Suprapubic skin (tissue), 4 donors: ENCODE measurements around the gene RAP1GAP. TPM values are rescaled to one million over a fixed set of nuclear protein-coding genes. Genes with fewer than 3 reads are reported as not detected.

ENCODE experiments used
- DNase-seq, 2 donors: peaks; one replicate each; pipeline ENCODE4 v3.0.0-alpha.2; 2019; ENCODE audit warnings: low spot score in 2 of 2
- H3K27ac ChIP-seq: fragments of 200-600 bp; sonication (generic); one replicate; pipeline ENCODE4 v1.5.1; 2019
- H3K27me3 ChIP-seq: fragments of 200-600 bp; sonication (generic); one replicate; pipeline ENCODE4 v1.5.1; 2019
- H3K36me3 ChIP-seq: fragments of 200-600 bp; sonication (generic); one replicate; pipeline ENCODE4 v1.5.1; 2019
- H3K4me1 ChIP-seq: fragments of 200-600 bp; sonication (generic); one replicate; pipeline ENCODE4 v1.5.1; 2019
- H3K4me3 ChIP-seq: fragments of 200-600 bp; sonication (generic); one replicate; pipeline ENCODE4 v1.5.1; 2019; ENCODE audit warnings: mild to moderate bottlenecking
- H3K9me3 ChIP-seq: fragments of 200-600 bp; sonication (generic); one replicate; pipeline ENCODE4 v1.5.1; 2019
- EP300 ChIP-seq: sonication (generic); formaldehyde crosslinking; IDR thresholded peaks from one replicate; pipeline ENCODE4 v1.6.1; 2017; ENCODE audit warnings: antibody characterized with exemption
- POLR2A ChIP-seq, 2 donors: fragments of 450-650 bp; IDR thresholded peaks; one replicate each; pipeline ENCODE4 v1.6.1; 2017; ENCODE audit warnings: antibody characterized with exemption in 2 of 2, mild to moderate bottlenecking in 2 of 2, moderate library complexity in 2 of 2
- POLR2AphosphoS5 ChIP-seq, 3 donors: sonication (generic); formaldehyde crosslinking; IDR thresholded peaks; one replicate each; pipeline ENCODE4 v1.6.1; 2017; ENCODE audit warnings: antibody characterized with exemption in 3 of 3
- WGBS: methylation state at CpG from one replicate; pipeline ENCODE4 v1.1.5; 2018; 5-methylcytosine and 5-hydroxymethylcytosine counted together
- total RNA-seq, 4 donors: library from RNA; depleted of rRNA; stranded (reverse); fragments of >200 nt; gene quantifications; one replicate each; pipeline ENCODE4 v1.1.0, GENCODE V29; 2016
- TF ChIP-seq, protein P1 (sequence below), 2 donors: fragments of 200-600 bp in 1 of 2; fragments of 450-650 bp in 1 of 2; sonication (generic) in 1 of 2; IDR thresholded peaks; one replicate each; pipeline ENCODE4 v1.5.1; 2016 to 2019; ENCODE audit warnings: antibody characterized with exemption in 2 of 2, mild to moderate bottlenecking in 1 of 2, moderate library complexity in 1 of 2

The RAP1GAP gene
- total RNA-seq, 4 donors from 2014 or later: 1.5 to 4.9 (median 3.6) TPM

DNA sequence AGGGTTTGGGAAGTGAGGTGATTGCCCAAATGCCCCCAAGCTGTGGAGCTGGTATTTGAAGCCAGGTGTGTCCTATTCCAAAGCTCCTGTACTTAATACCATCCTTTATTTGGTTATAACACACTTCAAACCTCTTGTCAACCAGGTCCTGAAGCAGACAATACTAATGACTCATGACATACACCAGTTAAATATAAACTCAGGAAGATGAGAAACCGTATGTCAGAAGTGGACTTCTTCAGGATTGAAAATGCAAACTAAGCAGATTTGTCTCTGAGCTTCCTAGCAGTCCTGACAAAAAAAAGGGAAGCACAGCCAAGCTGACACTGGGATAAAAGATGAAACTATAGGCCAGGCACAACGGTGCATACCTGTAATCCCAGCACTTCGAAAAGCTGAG lies 89.4 kb downstream of the RAP1GAP start:
- Histone ChIP-seq H3K4me3 (no peak overlapping the region), H3K4me1 (peaks cover 5% of the 10 kb centered on the region), H3K27ac (no peak overlapping the region), H3K36me3 (no peaks in the 10 kb centered on the region), H3K9me3 (no peaks in the 10 kb centered on the region), H3K27me3 (peaks cover 9% of the 10 kb centered on the region)
- no peak for TF ChIP-seq POLR2AphosphoS5 (IDR thresholded peaks at IDR 0.05)
- TF ChIP-seq, protein P1, sequence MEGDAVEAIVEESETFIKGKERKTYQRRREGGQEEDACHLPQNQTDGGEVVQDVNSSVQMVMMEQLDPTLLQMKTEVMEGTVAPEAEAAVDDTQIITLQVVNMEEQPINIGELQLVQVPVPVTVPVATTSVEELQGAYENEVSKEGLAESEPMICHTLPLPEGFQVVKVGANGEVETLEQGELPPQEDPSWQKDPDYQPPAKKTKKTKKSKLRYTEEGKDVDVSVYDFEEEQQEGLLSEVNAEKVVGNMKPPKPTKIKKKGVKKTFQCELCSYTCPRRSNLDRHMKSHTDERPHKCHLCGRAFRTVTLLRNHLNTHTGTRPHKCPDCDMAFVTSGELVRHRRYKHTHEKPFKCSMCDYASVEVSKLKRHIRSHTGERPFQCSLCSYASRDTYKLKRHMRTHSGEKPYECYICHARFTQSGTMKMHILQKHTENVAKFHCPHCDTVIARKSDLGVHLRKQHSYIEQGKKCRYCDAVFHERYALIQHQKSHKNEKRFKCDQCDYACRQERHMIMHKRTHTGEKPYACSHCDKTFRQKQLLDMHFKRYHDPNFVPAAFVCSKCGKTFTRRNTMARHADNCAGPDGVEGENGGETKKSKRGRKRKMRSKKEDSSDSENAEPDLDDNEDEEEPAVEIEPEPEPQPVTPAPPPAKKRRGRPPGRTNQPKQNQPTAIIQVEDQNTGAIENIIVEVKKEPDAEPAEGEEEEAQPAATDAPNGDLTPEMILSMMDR (IDR thresholded peaks at IDR 0.05): no peak
- no peak for TF ChIP-seq POLR2A (IDR thresholded peaks at IDR 0.05)
- TF ChIP-seq EP300: no peak
- 56% methylated on average over 3 of the region's 3 CpGs for WGBS
- no peak for DNase-seq

DNA sequence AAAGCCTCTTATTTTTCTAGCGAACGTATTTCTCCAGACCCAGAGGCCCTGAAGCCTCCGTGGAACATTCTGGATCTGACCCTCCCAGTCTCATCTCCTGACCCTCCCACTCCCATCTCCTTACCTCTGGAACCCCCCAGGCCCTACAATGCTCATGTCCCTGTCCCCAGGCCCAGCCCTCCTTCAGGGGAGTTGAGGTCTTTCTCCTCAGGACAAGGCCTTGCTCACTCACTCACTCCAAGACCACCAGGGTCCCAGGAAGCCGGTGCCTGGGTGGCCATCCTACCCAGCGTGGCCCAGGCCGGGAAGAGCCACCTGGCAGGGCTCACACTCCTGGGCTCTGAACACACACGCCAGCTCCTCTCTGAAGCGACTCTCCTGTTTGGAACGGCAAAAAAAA lies 91.2 kb downstream of the RAP1GAP start:
- peaks cover 4% of the 10 kb centered on the region for H3K27me3 ChIP-seq
- no peaks in the 10 kb centered on the region for H3K36me3 ChIP-seq
- peaks cover 16% of the 10 kb centered on the region for H3K4me1 ChIP-seq
- H3K4me3 ChIP-seq: no peak overlapping the region
- H3K27ac ChIP-seq: no peak overlapping the region
- 89% methylated on average over 9 of the region's 9 CpGs for WGBS
- no peak for DNase-seq
- TF ChIP-seq, protein P1 (IDR thresholded peaks at IDR 0.05): no peak
- TF ChIP-seq EP300 (no peak), POLR2AphosphoS5 (IDR thresholded peaks at IDR 0.05) (no peak), POLR2A (IDR thresholded peaks at IDR 0.05) (no peak)
- no peaks in the 10 kb centered on the region for H3K9me3 ChIP-seq

DNA sequence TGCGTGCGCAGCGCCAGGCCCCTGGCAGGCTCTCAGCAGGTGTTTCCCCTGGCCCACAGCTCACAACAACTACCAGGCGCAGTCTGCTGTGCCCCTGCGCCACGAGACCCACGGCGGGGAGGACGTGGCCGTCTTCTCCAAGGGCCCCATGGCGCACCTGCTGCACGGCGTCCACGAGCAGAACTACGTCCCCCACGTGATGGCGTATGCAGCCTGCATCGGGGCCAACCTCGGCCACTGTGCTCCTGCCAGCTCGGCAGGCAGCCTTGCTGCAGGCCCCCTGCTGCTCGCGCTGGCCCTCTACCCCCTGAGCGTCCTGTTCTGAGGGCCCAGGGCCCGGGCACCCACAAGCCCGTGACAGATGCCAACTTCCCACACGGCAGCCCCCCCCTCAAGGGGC lies 91.8 kb downstream of the RAP1GAP start:
- WGBS: 84% methylated on average over 16 of the region's 26 CpGs
- H3K4me3 ChIP-seq: no peak overlapping the region
- DNase-seq: no peak
- peaks cover 4% of the 10 kb centered on the region for H3K27me3 ChIP-seq
- H3K4me1 ChIP-seq: peaks cover 16% of the 10 kb centered on the region
- TF ChIP-seq, protein P1 (IDR thresholded peaks at IDR 0.05): no peak
- TF ChIP-seq POLR2AphosphoS5 (IDR thresholded peaks at IDR 0.05) (no peak), POLR2A (IDR thresholded peaks at IDR 0.05) (no peak), EP300 (no peak)
- H3K27ac ChIP-seq: no peak overlapping the region
- H3K36me3 ChIP-seq: no peaks in the 10 kb centered on the region
- no peaks in the 10 kb centered on the region for H3K9me3 ChIP-seq

DNA sequence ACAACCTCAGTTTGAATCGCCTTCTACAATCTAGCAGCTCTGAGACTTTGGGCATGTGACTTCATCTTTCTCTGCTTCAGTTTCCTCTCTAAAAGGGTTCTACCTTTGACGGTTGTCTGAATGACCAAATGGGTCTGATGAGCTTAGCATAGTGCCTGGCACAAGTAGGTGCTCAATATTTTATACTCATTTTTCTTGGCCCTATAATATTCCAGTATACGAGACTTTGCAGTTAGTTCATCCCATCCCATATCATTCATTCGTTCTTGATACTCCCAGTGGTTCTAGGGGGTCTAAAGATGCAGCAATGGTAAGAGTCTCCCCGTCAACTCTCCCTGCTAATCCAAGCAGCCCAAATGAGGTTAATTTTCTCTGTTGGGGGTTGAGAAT lies 92.4 kb downstream of the RAP1GAP start:
- Histone ChIP-seq H3K27me3 (peaks cover 4% of the 10 kb centered on the region), H3K4me3 (no peak overlapping the region), H3K36me3 (no peaks in the 10 kb centered on the region), H3K9me3 (no peaks in the 10 kb centered on the region), H3K4me1 (peaks cover 16% of the 10 kb centered on the region), H3K27ac (no peak overlapping the region)
- no peak for DNase-seq
- no peak for TF ChIP-seq POLR2A (IDR thresholded peaks at IDR 0.05)
- no peak for TF ChIP-seq POLR2AphosphoS5 (IDR thresholded peaks at IDR 0.05)
- no peak for TF ChIP-seq EP300
- WGBS: 89% methylated on average over 5 of the region's 5 CpGs

DNA sequence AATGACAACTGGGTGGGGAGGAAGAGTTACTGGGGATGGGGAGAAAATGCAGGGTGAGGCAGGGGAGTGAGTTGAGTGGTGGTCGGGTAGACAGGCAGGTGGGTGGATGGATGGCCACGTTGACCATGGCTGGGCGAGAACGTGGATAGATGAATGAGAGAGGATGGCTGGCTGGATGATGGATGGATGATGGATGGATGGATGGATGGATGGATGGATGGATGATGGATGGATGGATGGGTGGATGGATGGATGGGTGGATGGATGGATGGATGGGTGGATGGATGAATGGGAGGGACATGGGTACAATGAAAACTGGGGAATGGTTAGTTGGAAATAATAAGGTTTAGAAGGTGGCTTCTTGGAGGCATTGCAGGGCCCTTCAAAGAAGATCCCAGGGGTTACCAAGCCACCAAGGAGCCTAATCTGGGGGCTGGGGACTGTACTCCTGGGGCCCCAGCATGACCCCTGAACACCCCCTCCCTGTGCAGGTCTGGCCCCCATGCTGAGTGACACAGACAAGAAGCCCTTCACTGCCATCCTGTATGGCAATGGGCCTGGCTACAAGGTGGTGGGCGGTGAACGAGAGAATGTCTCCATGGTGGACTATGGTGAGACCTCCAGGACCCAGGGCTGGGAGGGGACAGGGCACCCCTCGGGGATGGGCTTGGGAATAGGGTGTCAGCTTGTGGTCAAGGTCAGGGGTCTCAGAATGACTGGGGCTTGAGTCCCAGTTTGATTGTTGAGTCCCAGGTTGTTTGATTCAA lies 92.9 kb downstream of the RAP1GAP start:
- H3K4me1 ChIP-seq: peaks cover 16% of the 10 kb centered on the region
- no peaks in the 10 kb centered on the region for H3K9me3 ChIP-seq
- H3K27ac ChIP-seq: no peak overlapping the region
- H3K27me3 ChIP-seq: peaks cover 4% of the 10 kb centered on the region
- TF ChIP-seq, protein P1 (IDR thresholded peaks at IDR 0.05): no peak
- TF ChIP-seq POLR2AphosphoS5 (IDR thresholded peaks at IDR 0.05): no peak
- TF ChIP-seq EP300: no peak
- TF ChIP-seq POLR2A (IDR thresholded peaks at IDR 0.05): no peak
- DNase-seq: no peak
- no peaks in the 10 kb centered on the region for H3K36me3 ChIP-seq
- no peak overlapping the region for H3K4me3 ChIP-seq
- 86% methylated on average over 6 of the region's 7 CpGs for WGBS
